SK-N-SH (cell line): Measurements from ENCODE around the gene PCCB. TPM values are rescaled to one million over a fixed set of nuclear protein-coding genes. Genes with fewer than 3 reads are reported as not detected.
"Not testable (repeated sequence)": the region's sequence is repeated elsewhere in the genome, so short reads cannot be mapped to it uniquely, and the experiment has no call there.

Experiments
- CTCF ChIA-PET: fragments of 300-600, 350-600 bp; formaldehyde crosslinking; extraction: SDS; loops from one replicate; lab custom pipeline; 2021; lab: Yijun Ruan, JAX
- POLR2A ChIA-PET: fragments of 350-600 bp; sonication (Branson Sonifier 250); formaldehyde crosslinking; extraction: SDS; loops from one replicate; lab custom pipeline; 2020; ENCODE audit warnings: antibody characterized with exemption, inconsistent platforms; lab: Yijun Ruan, JAX
- DNase-seq: peaks from one replicate; pipeline ENCODE4 v3.0.0; 2012
- H2AFZ ChIP-seq: fragments of 200-600 bp; sonication (generic); 2 replicates; pipeline ENCODE4 v1.8.1; 2016; ENCODE audit warnings: antibody characterized with exemption, mild to moderate bottlenecking, low read depth
- H3F3A ChIP-seq: fragments of 200-600 bp; sonication (generic); replicated peaks from 2 replicates; pipeline ENCODE3; 2016; ENCODE audit warnings: antibody characterized with exemption, mild to moderate bottlenecking; ENCODE audit not compliant: insufficient read depth
- H3K27ac ChIP-seq, 2 experiments: fragments of 200-500 bp in 1 of 2; fragments of 200-600 bp in 1 of 2; sonication (Bioruptor generic) in 1 of 2; sonication (generic), shearing (Covaris generic) in 1 of 2; 2 replicates each; pipeline versions ENCODE4 v1.5.1 to v1.6.1; 2014 to 2016; ENCODE audit warnings: low read depth in 2 of 2, inconsistent platforms in 1 of 2, low read length in 1 of 2, mild to moderate bottlenecking in 1 of 2, mixed read lengths in 1 of 2
- H3K27me3 ChIP-seq: fragments of 200-600 bp; sonication (generic), shearing (Covaris generic); 2 replicates; pipeline ENCODE4 v1.6.1; 2016; ENCODE audit warnings: mixed run types; ENCODE audit not compliant: insufficient read depth
- H3K36me3 ChIP-seq, 2 experiments: fragments of 200-500 bp in 1 of 2; fragments of 200-600 bp in 1 of 2; sonication (Bioruptor generic) in 1 of 2; sonication (generic) in 1 of 2; replicated peaks in 1 of 2; 2 replicates each; pipeline versions ENCODE3 to v1.5.1; 2014 to 2016; ENCODE audit warnings: low read length in 1 of 2, mild to moderate bottlenecking in 1 of 2; ENCODE audit not compliant: insufficient read depth in 2 of 2, control insufficient read depth in 1 of 2
- H3K4me1 ChIP-seq, 2 experiments: fragments of 200-500 bp in 1 of 2; fragments of 200-600 bp in 1 of 2; sonication (Bioruptor generic) in 1 of 2; sonication (generic), shearing (Covaris generic) in 1 of 2; 2 replicates each; pipeline versions ENCODE4 v1.5.1 to v1.6.1; 2014 to 2016; ENCODE audit warnings: low read depth in 1 of 2, low read length in 1 of 2, mixed run types in 1 of 2; ENCODE audit not compliant: insufficient read depth in 2 of 2, control insufficient read depth in 1 of 2
- H3K4me2 ChIP-seq: fragments of 200-600 bp; sonication (generic), shearing (Covaris generic); 2 replicates; pipeline ENCODE4 v1.6.1; 2017; ENCODE audit warnings: mixed run types
- H3K4me3 ChIP-seq, 2 experiments: fragments of 200-500 bp in 1 of 2; fragments of 200-600 bp in 1 of 2; sonication (Bioruptor generic) in 1 of 2; sonication (generic), shearing (Covaris generic) in 1 of 2; 2 replicates each; pipeline versions ENCODE4 v1.5.1 to v1.8.1; 2014 to 2016; ENCODE audit warnings: low read depth in 2 of 2, inconsistent platforms in 1 of 2, low read length in 1 of 2, mild to moderate bottlenecking in 1 of 2, mixed read lengths in 1 of 2, moderate library complexity in 1 of 2
- H3K79me2 ChIP-seq: fragments of 200-600 bp; sonication (generic); 2 replicates; pipeline ENCODE4 v1.8.1; 2017; ENCODE audit warnings: mild to moderate bottlenecking; ENCODE audit not compliant: insufficient read depth
- H3K9ac ChIP-seq: fragments of 200-600 bp; sonication (generic); 2 replicates; pipeline ENCODE4 v1.6.1; 2017; ENCODE audit warnings: mixed run types
- H3K9me2 ChIP-seq: fragments of 200-600 bp; sonication (generic); 2 replicates; pipeline ENCODE4 v1.6.1; 2017; ENCODE audit warnings: mixed run types
- H3K9me3 ChIP-seq: fragments of 200-600 bp; sonication (generic); 2 replicates; pipeline ENCODE4 v1.6.1; 2017; ENCODE audit warnings: mixed run types, mild to moderate bottlenecking, moderate library complexity
- H4K20me1 ChIP-seq: fragments of 200-600 bp; sonication (generic); 2 replicates; pipeline ENCODE4 v1.6.1; 2017; ENCODE audit warnings: mild to moderate bottlenecking, mixed run types; ENCODE audit not compliant: insufficient read depth
- ELF1 ChIP-seq: IDR thresholded peaks from 2 replicates; pipeline ENCODE4 v1.4.0; 2012
- EP300 ChIP-seq, 2 experiments: IDR thresholded peaks; 2 replicates each; pipeline versions ENCODE4 v1.4.0 to v1.6.1; 2012; ENCODE audit warnings: borderline replicate concordance in 1 of 2, low read depth in 1 of 2, low read length in 1 of 2
- EZH2phosphoT487 ChIP-seq: fragments of 200-600 bp; sonication (generic); IDR thresholded peaks from 2 replicates; pipeline ENCODE4 v1.6.1; 2017; ENCODE audit warnings: low read depth, mixed run types, mild to moderate bottlenecking, antibody characterized with exemption, moderate library complexity, borderline replicate concordance
- GATA2 ChIP-seq: sonication (generic); formaldehyde crosslinking; IDR thresholded peaks from 2 replicates; pipeline ENCODE4 v1.5.0; 2020; ENCODE audit warnings: mild to moderate bottlenecking, missing genetic modification reagents
- MXI1 ChIP-seq: IDR thresholded peaks from 2 replicates; pipeline ENCODE4 v1.6.1; 2012; ENCODE audit warnings: mild to moderate bottlenecking, low read depth, low read length, improper control_type of control experiment
- NFIC ChIP-seq: IDR thresholded peaks from 2 replicates; pipeline ENCODE4 v1.4.0; 2012; ENCODE audit warnings: borderline replicate concordance
- NRF1 ChIP-seq: IDR thresholded peaks from 2 replicates; pipeline ENCODE4 v1.6.1; 2012; ENCODE audit warnings: low read depth, mild to moderate bottlenecking, low read length
- RAD21 ChIP-seq: IDR thresholded peaks from 2 replicates; pipeline ENCODE4 v1.6.1; 2012; ENCODE audit warnings: mild to moderate bottlenecking, low read length
- RCOR1 ChIP-seq: fragments of 150-350 bp; IDR thresholded peaks from 2 replicates; pipeline ENCODE4 v1.6.1; 2017; ENCODE audit warnings: antibody characterized with exemption, low read length
- SIN3A ChIP-seq: IDR thresholded peaks from 2 replicates; pipeline ENCODE4 v1.6.1; 2012; ENCODE audit warnings: low read depth, mild to moderate bottlenecking, low read length, moderate library complexity, borderline replicate concordance
- USF2 ChIP-seq: fragments of 150-350 bp; IDR thresholded peaks from 2 replicates; pipeline ENCODE4 v1.6.1; 2017; ENCODE audit warnings: antibody characterized with exemption, low read length, low read depth, borderline replicate concordance
- ZBTB33 ChIP-seq: IDR thresholded peaks from 2 replicates; pipeline ENCODE4 v1.4.0; 2012; ENCODE audit warnings: low read depth, borderline replicate concordance
- WGBS: methylation state at CpG from one replicate; pipeline ENCODE4 v1.1.6; 2017; ENCODE audit warnings: low lambda C conversion rate; 5-methylcytosine and 5-hydroxymethylcytosine counted together
- polyA plus RNA-seq, 3 experiments: library from polyadenylated mRNA; depleted of rRNA; stranded (reverse); fragments of >200 nt; gene quantifications; 2 replicates each; pipeline ENCODE4 v1.2.3, GENCODE V29; 2012

The PCCB gene
- polyA plus RNA-seq, 1 of the 3 experiments (the other 2 are of a cell fraction): 67.5 TPM

GRCh38 chr3:136375800-136376199, 125.7 kb downstream of the PCCB start:
- H3K27me3 ChIP-seq, H3K4me2 ChIP-seq, H3K79me2 ChIP-seq, POLR2A ChIA-PET, H3K9me3 ChIP-seq, H3K9ac ChIP-seq, H3K27ac ChIP-seq, H2AFZ ChIP-seq, H4K20me1 ChIP-seq, H3K9me2 ChIP-seq, H3F3A ChIP-seq, H3K4me3 ChIP-seq, CTCF ChIA-PET, H3K4me1 ChIP-seq, DNase-seq: not testable (repeated sequence)
- H3K36me3 ChIP-seq: peaks cover 0 to 22% of the 10 kb centered on the region in 2 experiments
- WGBS: 96% methylated on average over 5 of the region's 5 CpGs

GRCh38 chr3:136377508-136377907, 127.4 kb downstream of the PCCB start:
- Histone ChIP-seq H3F3A (no peaks in the 10 kb centered on the region), H3K36me3 (peaks cover 0 to 22% of the 10 kb centered on the region in 2 experiments), H4K20me1 (no peaks in the 10 kb centered on the region), H2AFZ (no peak overlapping the region), H3K4me2 (no peak overlapping the region), H3K9me3 (no peaks in the 10 kb centered on the region), H3K79me2 (no peaks in the 10 kb centered on the region; the same call in 1 of the 2 replicates), H3K4me3 (no peak overlapping the region), H3K9ac (no peak overlapping the region), H3K4me1 (peaks cover 0 to 5% of the 10 kb centered on the region in 2 experiments; a peak in 2 of 4 replicates), H3K27me3 (no peaks in the 10 kb centered on the region), H3K27ac (no peak overlapping the region)
- ChIA-PET POLR2A (no interaction called here), CTCF (interaction anchor here (1.1 to 7.6 kb wide), 3 partner anchors 14 to 375 kb away, joined by 3 to 44 read pairs (median 5); no protein-coding TSS in a partner anchor)
- WGBS: 68% methylated on average over 2 of the region's 2 CpGs
- DNase-seq: peak; percentile 6
- TF ChIP-seq NRF1 (no peak), RAD21 (no peak), EP300 (IDR thresholded peaks at IDR 0.05; ENCODE audit: borderline replicate concordance in 1 of 2, low read depth in 1 of 2, low read length in 1 of 2) (no peak), NFIC (peak; percentile 43; the same call in 1 of the 2 replicates), USF2 (no peak), SIN3A (no peak)
- TF ChIP-seq, all 33 proteins: peak for 1
- no peaks in the 10 kb centered on the region for H3K9me2 ChIP-seq

- Histone ChIP-seq H4K20me1 (no peaks in the 10 kb centered on the region), H3K79me2 (no peaks in the 10 kb centered on the region; the same call in 1 of the 2 replicates), H2AFZ (no peak overlapping the region), H3K27me3 (no peaks in the 10 kb centered on the region), H3F3A (peaks cover 3% of the 10 kb centered on the region), H3K4me2 (no peak overlapping the region), H3K36me3 (peaks cover 0 to 24% of the 10 kb centered on the region in 2 experiments), H3K4me3 (no peak overlapping the region), H3K4me1 (peaks cover 0 to 5% of the 10 kb centered on the region in 2 experiments; a peak in 2 of 4 replicates), H3K27ac (no peak overlapping the region), H3K9me3 (no peaks in the 10 kb centered on the region), H3K9me2 (no peaks in the 10 kb centered on the region), H3K9ac (no peak overlapping the region)
- CTCF ChIA-PET: interaction anchor here (1.1 to 7.6 kb wide), 2 partner anchors 13 to 27 kb away, joined by 3 to 44 read pairs; no protein-coding TSS in a partner anchor
- DNase-seq: peak; percentile 17
- 86% methylated on average over 1 of the region's 1 CpG for WGBS
- POLR2A ChIA-PET: no interaction called here
- TF ChIP-seq MXI1 (no peak), RCOR1 (peak; percentile 64), ELF1 (no peak), EZH2phosphoT487 (no peak), GATA2 (CRISPR knock-in tag) (peak; percentile 71), USF2 (no peak), ZBTB33 (no peak), EP300 (IDR thresholded peaks at IDR 0.05; ENCODE audit: borderline replicate concordance in 1 of 2, low read depth in 1 of 2, low read length in 1 of 2) (peak in 1 of 2 experiments; percentile 43; a peak in 1 of 4 replicates)
Observed at GRCh38 chr3:136378011-136378410, 127.9 kb downstream of the PCCB start.
